Mesendoderm (in vitro differentiated cells): ENCODE data around the gene SLC16A12.

Experiments used
- DNase-seq: peaks from one replicate; pipeline ENCODE4 v3.0.0; 2013
- H2AK5ac ChIP-seq: 2 replicates; pipeline ENCODE4 v1.6.1; 2013; ENCODE audit warnings: low read length, inconsistent platforms
- H2BK120ac ChIP-seq: 2 replicates; pipeline ENCODE4 v1.6.1; 2013; ENCODE audit warnings: low read depth, mild to moderate bottlenecking, low read length, moderate library complexity, mixed read lengths
- H2BK15ac ChIP-seq: replicated peaks from 2 replicates; pipeline ENCODE4 v1.6.1; 2013; ENCODE audit warnings: low read depth, mild to moderate bottlenecking, moderate library complexity
- H2BK5ac ChIP-seq: 2 replicates; pipeline ENCODE4 v1.6.1; 2013; ENCODE audit warnings: low read length, inconsistent platforms
- H3K18ac ChIP-seq: 2 replicates; pipeline ENCODE4 v1.6.1; 2013; ENCODE audit warnings: mild to moderate bottlenecking, low read length, mixed read lengths
- H3K23ac ChIP-seq: one replicate; pipeline ENCODE4 v1.6.1; 2013; ENCODE audit warnings: low read length
- H3K27ac ChIP-seq: 2 replicates; pipeline ENCODE4 v1.5.1; 2013; ENCODE audit warnings: low read depth, mild to moderate bottlenecking, inconsistent platforms, low read length, moderate library complexity
- H3K27me3 ChIP-seq: 2 replicates; pipeline ENCODE4 v1.6.1; 2013; ENCODE audit warnings: low read length, control low read depth, mild to moderate bottlenecking, inconsistent platforms; ENCODE audit not compliant: insufficient read depth, poor library complexity
- H3K36me3 ChIP-seq: 2 replicates; pipeline ENCODE4 v1.6.1; 2013; ENCODE audit warnings: low read length, inconsistent platforms; ENCODE audit not compliant: control insufficient read depth, insufficient read depth
- H3K4ac ChIP-seq: one replicate; pipeline ENCODE4 v1.6.1; 2013; ENCODE audit warnings: low read depth, mild to moderate bottlenecking, low read length, moderate library complexity
- H3K4me1 ChIP-seq: 2 replicates; pipeline ENCODE4 v1.6.1; 2013; ENCODE audit warnings: low read depth, low read length, inconsistent platforms; ENCODE audit not compliant: control insufficient read depth
- H3K4me2 ChIP-seq: 2 replicates; pipeline ENCODE4 v1.6.1; 2013; ENCODE audit warnings: low read length
- H3K4me3 ChIP-seq: 2 replicates; pipeline ENCODE4 v1.5.1; 2013; ENCODE audit warnings: mild to moderate bottlenecking, low read length
- H3K56ac ChIP-seq: one replicate; pipeline ENCODE4 v1.6.1; 2013; ENCODE audit warnings: low read length
- H3K79me1 ChIP-seq: 2 replicates; pipeline ENCODE4 v1.6.1; 2013; ENCODE audit warnings: low read length, inconsistent platforms
- H3K79me2 ChIP-seq: 2 replicates; pipeline ENCODE4 v1.6.1; 2013; ENCODE audit warnings: mild to moderate bottlenecking, low read length; ENCODE audit not compliant: control insufficient read depth, insufficient read depth
- H3K9ac ChIP-seq: 2 replicates; pipeline ENCODE4 v1.6.1; 2013; ENCODE audit warnings: low read length, inconsistent platforms
- H4K5ac ChIP-seq: one replicate; pipeline ENCODE4 v1.6.1; 2013; ENCODE audit warnings: low read length
- H4K8ac ChIP-seq: one replicate; pipeline ENCODE4 v1.6.1; 2013; ENCODE audit warnings: low read depth, mild to moderate bottlenecking, control low read depth, low read length, moderate library complexity
- WGBS: extraction: QIAGEN DNeasy Blood & Tissue Kit; methylation state at CpG from one replicate; pipeline ENCODE4 v1.1.7; 2013; ENCODE audit warnings: low lambda C conversion rate, missing lambda C conversion rate; ENCODE audit not compliant: insufficient coverage; ENCODE audit errors: extremely low coverage; 5-methylcytosine and 5-hydroxymethylcytosine counted together

Gene SLC16A12

DNA sequence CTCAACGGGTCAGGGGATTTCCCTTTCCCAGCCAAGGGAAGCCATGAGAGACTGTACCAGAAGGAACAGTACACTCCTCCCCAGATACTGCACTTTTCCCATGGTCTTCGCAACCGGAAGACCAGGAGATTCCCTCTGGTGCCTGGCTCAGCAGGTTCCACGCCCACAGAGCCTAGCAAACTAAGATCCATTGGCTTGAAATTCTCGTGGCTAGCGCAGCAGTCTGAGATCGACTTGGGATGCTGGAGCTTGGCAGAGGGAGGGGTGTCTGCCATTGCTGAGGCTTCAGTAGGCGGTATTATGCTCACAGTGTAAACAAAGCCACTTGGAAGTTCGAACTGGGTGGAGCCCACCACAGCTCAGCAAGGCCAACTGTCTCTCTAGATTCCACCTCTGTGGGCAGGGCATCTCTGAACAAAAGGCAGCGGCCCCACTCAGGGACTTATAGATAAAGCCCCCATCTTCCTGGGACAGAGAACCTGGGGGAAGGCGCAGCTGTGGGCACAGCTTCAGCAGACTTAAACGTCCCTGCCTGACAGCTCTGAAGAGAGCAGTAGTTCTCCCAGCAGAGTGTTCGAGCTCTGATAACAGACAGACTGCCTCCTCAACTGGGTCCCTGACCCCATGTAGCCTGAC is 29.6 kb downstream of the SLC16A12 start:
- H3K23ac ChIP-seq = no peak overlapping the region
- H2BK5ac ChIP-seq = no peak overlapping the region
- no peak overlapping the region for H2AK5ac ChIP-seq
- H3K79me2 ChIP-seq = no peaks in the 10 kb centered on the region
- no peaks in the 10 kb centered on the region for H3K79me1 ChIP-seq
- H4K8ac ChIP-seq = no peak overlapping the region
- WGBS = no CpG with 5 or more reads among the region's 13 CpGs
- no peaks in the 10 kb centered on the region for H3K36me3 ChIP-seq
- H3K9ac ChIP-seq = no peak overlapping the region
- H2BK120ac ChIP-seq = no peak overlapping the region
- no peak overlapping the region for H3K4me3 ChIP-seq
- H3K27me3 ChIP-seq = no peaks in the 10 kb centered on the region
- H3K56ac ChIP-seq = no peak overlapping the region
- no peak for DNase-seq
- no peaks in the 10 kb centered on the region for H3K4me1 ChIP-seq
- H4K5ac ChIP-seq = no peak overlapping the region
- H3K27ac ChIP-seq = no peak overlapping the region
- H3K4ac ChIP-seq = no peak overlapping the region
- H3K4me2 ChIP-seq = no peak overlapping the region
- no peak overlapping the region for H2BK15ac ChIP-seq
- no peak overlapping the region for H3K18ac ChIP-seq

DNA sequence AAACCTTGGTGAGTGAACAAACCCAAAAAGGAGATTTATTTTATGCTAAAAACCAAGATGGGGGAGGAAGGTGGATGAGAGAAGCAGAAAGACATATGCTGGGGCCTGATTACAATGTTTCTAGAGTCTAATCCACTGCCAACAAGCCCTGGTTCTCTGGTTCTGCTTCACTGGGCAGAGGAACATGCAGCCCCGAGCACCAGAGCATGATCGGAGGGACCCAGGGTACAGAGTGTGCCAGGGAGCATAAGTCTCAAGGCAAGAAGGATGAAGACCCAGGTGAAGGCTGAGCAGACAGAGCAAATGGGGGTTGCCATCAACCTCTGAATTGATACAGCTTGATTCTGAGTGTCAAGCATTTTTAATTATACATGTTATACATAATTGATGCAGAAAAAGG is 30.7 kb downstream of the SLC16A12 start:
- Histone ChIP-seq H3K56ac (no peak overlapping the region), H3K18ac (no peak overlapping the region), H3K4me2 (no peak overlapping the region), H3K36me3 (no peaks in the 10 kb centered on the region), H3K79me1 (no peaks in the 10 kb centered on the region), H3K27me3 (no peaks in the 10 kb centered on the region), H3K23ac (no peak overlapping the region), H3K9ac (no peak overlapping the region), H3K4ac (no peak overlapping the region), H3K4me3 (no peak overlapping the region), H2BK120ac (no peak overlapping the region), H2AK5ac (no peak overlapping the region), H2BK5ac (no peak overlapping the region), H3K27ac (no peak overlapping the region), H3K4me1 (no peaks in the 10 kb centered on the region), H3K79me2 (no peaks in the 10 kb centered on the region), H2BK15ac (no peak overlapping the region), H4K8ac (no peak overlapping the region), H4K5ac (no peak overlapping the region)
- no CpG with 5 or more reads among the region's 2 CpGs for WGBS
- DNase-seq = no peak

DNA sequence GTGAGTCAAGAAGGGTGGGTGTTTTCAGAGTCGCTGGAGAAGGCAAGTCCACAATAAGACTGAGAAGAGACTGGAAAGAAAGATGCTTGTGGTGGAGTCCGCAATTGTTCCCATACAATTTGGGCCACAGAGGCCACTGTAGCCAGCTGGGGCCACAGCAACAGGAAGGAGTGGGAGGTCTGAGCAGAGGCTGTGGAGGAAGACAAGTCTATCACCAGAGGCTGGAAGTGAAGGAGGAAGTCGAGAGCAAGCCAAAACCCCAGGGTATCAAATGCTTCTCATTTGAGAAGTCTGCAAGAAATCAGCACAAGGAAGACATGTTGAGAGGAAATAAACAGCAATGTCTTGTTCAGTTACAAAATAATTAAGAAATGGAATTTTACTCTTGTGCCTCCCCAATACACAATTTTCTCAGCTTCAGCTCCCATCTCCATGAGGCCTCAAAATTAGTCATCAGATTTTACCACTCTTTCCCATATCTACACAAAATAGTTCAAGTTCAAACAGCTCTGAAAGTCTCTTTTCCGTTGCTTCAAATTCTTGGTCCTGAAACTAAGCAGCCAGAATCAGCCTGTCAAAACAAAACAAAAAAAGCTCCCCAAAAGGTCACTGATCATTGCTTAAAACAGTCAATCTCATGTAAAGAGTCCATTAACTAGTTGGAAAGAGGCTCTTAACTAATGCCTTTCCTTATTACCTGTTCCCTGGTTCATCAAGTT is 31.6 kb downstream of the SLC16A12 start:
- Histone ChIP-seq H3K23ac (no peak overlapping the region), H4K5ac (no peak overlapping the region), H3K79me2 (no peaks in the 10 kb centered on the region), H3K4ac (no peak overlapping the region), H3K27ac (no peak overlapping the region), H2BK120ac (no peak overlapping the region), H3K36me3 (no peaks in the 10 kb centered on the region), H3K4me3 (no peak overlapping the region), H2AK5ac (no peak overlapping the region), H4K8ac (no peak overlapping the region), H3K18ac (no peak overlapping the region), H3K9ac (no peak overlapping the region), H3K4me2 (no peak overlapping the region), H3K4me1 (no peaks in the 10 kb centered on the region), H3K56ac (no peak overlapping the region), H2BK15ac (no peak overlapping the region), H3K79me1 (no peaks in the 10 kb centered on the region), H2BK5ac (no peak overlapping the region), H3K27me3 (no peaks in the 10 kb centered on the region)
- DNase-seq = no peak
- WGBS = no CpG with 5 or more reads among the region's 4 CpGs

DNA sequence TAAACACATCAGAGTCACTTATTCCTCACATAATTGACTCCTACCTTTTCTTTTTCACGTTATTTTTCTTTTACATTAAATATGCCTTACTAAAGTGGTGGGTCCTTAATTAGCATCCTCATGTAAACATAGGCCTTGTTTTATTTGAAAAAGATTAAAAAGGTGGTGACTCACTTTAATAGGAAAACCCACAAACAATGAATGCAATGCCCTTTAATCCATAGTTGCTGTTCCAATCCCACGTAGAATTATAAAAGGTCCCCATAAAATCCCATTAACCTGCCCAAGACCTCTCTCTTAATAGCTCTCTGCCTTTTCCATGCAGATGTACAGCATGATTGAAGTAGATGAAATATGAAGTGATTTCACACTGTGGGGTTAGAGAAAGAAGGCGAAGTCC is 32.2 kb downstream of the SLC16A12 start:
- Histone ChIP-seq H3K79me2 (no peaks in the 10 kb centered on the region), H3K4ac (no peak overlapping the region), H3K27me3 (no peaks in the 10 kb centered on the region), H3K4me2 (no peak overlapping the region), H3K27ac (no peak overlapping the region), H3K18ac (no peak overlapping the region), H2BK5ac (no peak overlapping the region), H2AK5ac (no peak overlapping the region), H2BK120ac (no peak overlapping the region), H4K8ac (no peak overlapping the region), H3K9ac (no peak overlapping the region), H3K36me3 (no peaks in the 10 kb centered on the region), H3K79me1 (no peaks in the 10 kb centered on the region), H3K56ac (no peak overlapping the region), H3K4me3 (no peak overlapping the region), H2BK15ac (no peak overlapping the region), H4K5ac (no peak overlapping the region), H3K23ac (no peak overlapping the region), H3K4me1 (no peaks in the 10 kb centered on the region)
- WGBS = 100% methylated on average over 1 of the region's 3 CpGs
- no peak for DNase-seq

DNA sequence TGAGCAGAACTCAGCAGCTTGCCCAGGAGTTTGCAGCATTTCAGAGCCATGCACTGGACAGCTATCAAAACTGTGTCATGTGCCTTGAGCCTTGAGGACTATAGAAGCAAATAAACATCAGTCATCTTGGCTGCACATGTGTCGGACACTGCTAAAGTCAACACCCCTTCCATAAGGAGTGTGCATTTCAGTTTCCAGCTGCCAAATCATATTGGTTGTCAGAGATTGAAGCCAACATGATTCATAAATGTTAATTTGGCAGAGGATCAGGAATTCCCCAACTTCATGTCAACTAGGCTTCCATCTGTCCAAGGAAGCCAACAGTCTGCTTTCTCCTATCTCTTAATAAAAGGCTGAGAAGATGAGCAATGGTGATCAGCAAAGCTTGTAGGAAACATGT is 32.8 kb downstream of the SLC16A12 start:
- Histone ChIP-seq H3K79me1 (no peaks in the 10 kb centered on the region), H2BK5ac (no peak overlapping the region), H3K4me1 (no peaks in the 10 kb centered on the region), H3K4me3 (no peak overlapping the region), H2BK15ac (no peak overlapping the region), H3K56ac (no peak overlapping the region), H2AK5ac (no peak overlapping the region), H4K5ac (no peak overlapping the region), H2BK120ac (no peak overlapping the region), H3K23ac (no peak overlapping the region), H3K4ac (no peak overlapping the region), H3K9ac (no peak overlapping the region), H3K27me3 (no peaks in the 10 kb centered on the region), H3K4me2 (no peak overlapping the region), H3K79me2 (no peaks in the 10 kb centered on the region), H3K18ac (no peak overlapping the region), H3K27ac (no peak overlapping the region), H4K8ac (no peak overlapping the region), H3K36me3 (no peaks in the 10 kb centered on the region)
- WGBS = no CpG with 5 or more reads among the region's 1 CpG
- no peak for DNase-seq

DNA sequence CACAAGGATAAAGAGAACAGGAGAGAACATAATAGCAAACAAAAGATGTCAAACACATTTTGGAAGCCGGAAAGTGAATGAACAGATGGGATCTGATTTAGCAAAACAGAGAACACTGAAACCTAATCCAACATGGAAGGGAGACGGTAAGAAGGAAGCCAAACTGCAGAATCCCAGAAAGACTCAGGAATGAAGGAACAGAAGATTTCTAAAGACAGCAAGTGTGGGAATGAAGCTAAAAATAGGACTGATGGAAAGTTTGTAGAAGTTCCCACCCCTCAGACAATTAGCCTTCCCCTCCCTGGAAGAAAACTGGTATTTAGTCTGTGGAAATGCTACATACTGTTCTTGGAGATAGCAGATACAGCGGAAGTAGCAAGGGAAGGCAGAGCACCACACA is 40.8 kb downstream of the SLC16A12 start:
- Histone ChIP-seq H3K9ac (no peak overlapping the region), H3K18ac (no peak overlapping the region), H2BK15ac (no peak overlapping the region), H3K79me1 (no peaks in the 10 kb centered on the region), H2BK120ac (no peak overlapping the region), H3K4me3 (no peak overlapping the region), H3K36me3 (no peaks in the 10 kb centered on the region), H3K4me1 (no peaks in the 10 kb centered on the region), H3K23ac (no peak overlapping the region), H4K5ac (no peak overlapping the region), H2BK5ac (no peak overlapping the region), H3K27me3 (no peaks in the 10 kb centered on the region), H3K79me2 (no peaks in the 10 kb centered on the region), H3K56ac (no peak overlapping the region), H3K4ac (no peak overlapping the region), H4K8ac (no peak overlapping the region), H2AK5ac (no peak overlapping the region), H3K27ac (no peak overlapping the region), H3K4me2 (no peak overlapping the region)
- no CpG with 5 or more reads among the region's 3 CpGs for WGBS
- no peak for DNase-seq
